Endothelial cell of umbilical vein (primary cell): ENCODE results near the gene AGK. TPM values are rescaled to one million over a fixed set of nuclear protein-coding genes. Genes with fewer than 3 reads are reported as not detected.
A peak's percentile ranks its signal among the peaks of the same experiment; 100 is the strongest.

Source experiments
- BruUV-seq: library from RNA; stranded (reverse); fragments of 400-500 nt; replicated peaks from 2 replicates; lab custom pipeline; 2021; lab: Mats Ljungman, UMichigan
- CTCF ChIA-PET: fragments of 300-600, 350-600 bp; sonication (Branson Sonifier 250); formaldehyde crosslinking; loops from one replicate; lab custom pipeline; 2021; ENCODE audit warnings: antibody characterized with exemption, inconsistent platforms; lab: Charles Lee
- POLR2A ChIA-PET: fragments of 300-600, 350-600 bp; sonication (Branson Sonifier 250); formaldehyde crosslinking; loops from one replicate; lab custom pipeline; 2021; ENCODE audit warnings: antibody characterized with exemption, inconsistent platforms; lab: Charles Lee
- DNase-seq: peaks from one replicate; pipeline ENCODE4 v3.0.0-alpha.2; 2011; ENCODE audit warnings: low read depth, low spot score
- FAIRE-seq: peaks from 2 replicates; lab custom pipeline; 2011; peaks lifted over from hg19 to GRCh38; lab: Jason Lieb, UNC
- H2AFZ ChIP-seq: 2 replicates; pipeline ENCODE4 v1.6.0; 2012; ENCODE audit warnings: low read depth, low read length, control low read depth, inconsistent platforms
- H3K27ac ChIP-seq: 2 replicates; pipeline ENCODE4 v1.5.1; 2011; ENCODE audit warnings: low read depth, mild to moderate bottlenecking, control low read depth, low read length, moderate library complexity; ENCODE audit not compliant: insufficient read depth
- H3K27me3 ChIP-seq, 2 experiments: 2 replicates each; pipeline versions ENCODE4 v1.6.0 to v1.6.1; 2011; ENCODE audit warnings: low read length in 2 of 2, mixed read lengths in 1 of 2; ENCODE audit not compliant: control insufficient read depth in 2 of 2, insufficient read depth in 2 of 2
- H3K36me3 ChIP-seq, 2 experiments: 2 replicates in 1 of 2; 3 replicates in 1 of 2; pipeline ENCODE4 v1.5.1; 2011; ENCODE audit warnings: low read length in 2 of 2, mild to moderate bottlenecking in 1 of 2, moderate library complexity in 1 of 2; ENCODE audit not compliant: control insufficient read depth in 2 of 2, insufficient read depth in 2 of 2; ENCODE audit errors: extremely low read depth in 1 of 2
- H3K4me1 ChIP-seq: 3 replicates; pipeline ENCODE4 v1.5.1; 2011; ENCODE audit warnings: mild to moderate bottlenecking, low read length; ENCODE audit not compliant: control insufficient read depth, insufficient read depth; ENCODE audit errors: extremely low read depth
- H3K4me2 ChIP-seq: 2 replicates; pipeline ENCODE4 v1.6.1; 2011; ENCODE audit warnings: low read length, control low read depth, mixed read lengths; ENCODE audit not compliant: insufficient read depth
- H3K4me3 ChIP-seq, 3 experiments: fragments of 200-600 bp in 1 of 3; sonication (generic), shearing (Covaris generic) in 1 of 3; replicated peaks in 1 of 3; 2 replicates each; pipeline ENCODE4 v1.5.1; 2011 to 2016; ENCODE audit warnings: control low read depth in 3 of 3, low read length in 3 of 3, mild to moderate bottlenecking in 2 of 3, inconsistent platforms in 1 of 3, low read depth in 1 of 3, moderate library complexity in 1 of 3; ENCODE audit not compliant: insufficient read depth in 1 of 3
- H3K79me2 ChIP-seq: 2 replicates; pipeline ENCODE4 v1.6.0; 2012; ENCODE audit warnings: low read length, inconsistent platforms; ENCODE audit not compliant: control insufficient read depth, insufficient read depth
- H3K9ac ChIP-seq: replicated peaks from 2 replicates; pipeline ENCODE3; 2011; ENCODE audit warnings: low read length, control low read depth; ENCODE audit not compliant: insufficient read depth; ENCODE audit errors: extremely low read depth
- H3K9me1 ChIP-seq: replicated peaks from 3 replicates; pipeline ENCODE4 v1.6.0; 2011; ENCODE audit warnings: mild to moderate bottlenecking, low read length; ENCODE audit not compliant: control insufficient read depth, insufficient read depth; ENCODE audit errors: extremely low read depth
- H3K9me3 ChIP-seq: replicated peaks from 2 replicates; pipeline ENCODE4 v1.5.1; 2012; ENCODE audit warnings: low read length, inconsistent platforms; ENCODE audit not compliant: control insufficient read depth, insufficient read depth
- H4K20me1 ChIP-seq: replicated peaks from 2 replicates; pipeline ENCODE3; 2011; ENCODE audit warnings: mild to moderate bottlenecking, low read length; ENCODE audit not compliant: control insufficient read depth, insufficient read depth; ENCODE audit errors: extremely low read depth
- EZH2 ChIP-seq: IDR thresholded peaks from 2 replicates; pipeline ENCODE4 v1.6.1; 2012; ENCODE audit warnings: borderline replicate concordance, low read depth, mild to moderate bottlenecking, moderate library complexity, low read length, inconsistent platforms; ENCODE audit not compliant: severe bottlenecking
- FOS ChIP-seq: IDR thresholded peaks from 2 replicates; pipeline ENCODE4 v1.6.1; 2011; ENCODE audit warnings: mild to moderate bottlenecking, low read length, moderate library complexity, borderline replicate concordance; ENCODE audit not compliant: insufficient read depth
- GATA2 ChIP-seq: IDR thresholded peaks from 2 replicates; pipeline ENCODE4 v1.7.0; 2011; ENCODE audit warnings: low read depth, mild to moderate bottlenecking, moderate library complexity, mixed read lengths, low read length; ENCODE audit not compliant: insufficient read length, insufficient read depth
- JUN ChIP-seq: IDR thresholded peaks from 2 replicates; pipeline ENCODE4 v1.6.1; 2011; ENCODE audit warnings: borderline replicate concordance, low read depth; ENCODE audit not compliant: insufficient read length, insufficient read depth
- MYC ChIP-seq: IDR thresholded peaks from one replicate; pipeline ENCODE4 v1.6.1; 2011; ENCODE audit warnings: mild to moderate bottlenecking, low read depth, low read length
- POLR2A ChIP-seq: IDR thresholded peaks from 2 replicates; pipeline ENCODE4 v1.6.1; 2012; ENCODE audit warnings: low read depth, mild to moderate bottlenecking, control low read depth, low read length
- POLR2AphosphoS5 ChIP-seq: IDR thresholded peaks from 2 replicates; pipeline ENCODE4 v1.6.1; 2012; ENCODE audit warnings: low read depth, mild to moderate bottlenecking, control low read depth, low read length, moderate library complexity; ENCODE audit not compliant: insufficient read depth
- dilution Hi-C: fragments of 300-500 bp; cut with MboI; formaldehyde crosslinking; loops from one replicate; pipeline ENCODE4 v1.15.0; 2019; ENCODE audit warnings: low sequenced_read_pairs; ENCODE audit not compliant: extremely low pct_ligation_motif_present
- intact Hi-C: fragments of 100-400 bp; cut with micrococcal nuclease; formaldehyde crosslinking; loops from one replicate; pipeline ENCODE4 v1.10.0; 2022
- polyA plus RNA-seq, 4 experiments: library from polyadenylated mRNA; depleted of rRNA in 3 of 4; stranded (reverse) in 3 of 4; unstranded in 1 of 4; fragments of >200 nt; gene quantifications; 2 replicates each; pipeline versions ENCODE4 v1.2.1 to v1.2.3, GENCODE V29; 2011 to 2012; ENCODE audit warnings: missing spikeins in 1 of 4
- total RNA-seq: library from RNA; stranded (reverse); gene quantifications from 2 replicates; pipeline ENCODE4 v1.2.3, GENCODE V29; 2021
- TF ChIP-seq, protein P1 (sequence below), 2 donors: IDR thresholded peaks; 1 replicate in 1 of 2; 2 replicates in 1 of 2; pipeline ENCODE4 v1.5.1; 2011; ENCODE audit warnings: low read length in 2 of 2, mild to moderate bottlenecking in 2 of 2, moderate library complexity in 2 of 2, control low read depth in 1 of 2, inconsistent platforms in 1 of 2, low read depth in 1 of 2; ENCODE audit not compliant: insufficient read depth in 1 of 2; ENCODE audit errors: extremely low read depth in 1 of 2
- TF ChIP-seq, protein P2 (sequence below): IDR thresholded peaks from 2 replicates; pipeline ENCODE4 v1.6.1; 2011; ENCODE audit not compliant: insufficient read depth, insufficient read length

Gene AGK
- total and polyA plus RNA-seq, 2 donors (not counting 3 experiments of a cell fraction or from before 2014, with no cell fraction given) = 23.6 to 34.3 TPM

DNA sequence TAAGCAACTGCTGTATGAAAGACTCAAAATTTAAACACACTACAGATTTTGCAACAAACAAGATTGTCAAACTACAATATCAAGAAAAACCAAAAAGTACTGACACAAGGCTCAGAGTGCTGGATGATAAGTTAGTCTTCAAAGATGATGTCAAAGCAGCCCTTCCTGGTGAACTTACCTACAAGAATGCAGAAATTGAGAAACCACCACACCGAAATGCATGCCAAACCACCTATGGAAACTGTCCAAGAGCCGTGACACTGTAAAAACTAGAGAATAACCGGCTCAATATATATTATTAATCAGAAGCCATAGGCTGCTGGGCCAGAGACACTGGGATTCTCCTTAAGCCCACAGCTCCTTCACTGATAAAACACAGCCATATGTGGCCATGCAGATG, 125.4 kb downstream of the AGK start:
- intact Hi-C loops = loop anchor here (10.0 kb wide), 1 partner anchor 1632 kb away; no protein-coding TSS in a partner anchor
- H2AFZ ChIP-seq = no peak overlapping the region
- POLR2A ChIA-PET = no interaction called here
- H3K27ac ChIP-seq = peak overlapping the region; percentile 99
- dilution Hi-C loops = no loop called here
- no peaks in the 10 kb centered on the region for H3K36me3 ChIP-seq
- no peaks in the 10 kb centered on the region for H3K9me1 ChIP-seq
- no peak overlapping the region for H3K4me3 ChIP-seq
- no peaks in the 10 kb centered on the region for H3K27me3 ChIP-seq
- BruUV-seq = no TSS peak
- H3K4me1 ChIP-seq = peaks cover 32% of the 10 kb centered on the region
- H3K4me2 ChIP-seq = no peak overlapping the region
- no peaks in the 10 kb centered on the region for H4K20me1 ChIP-seq
- TF ChIP-seq, protein P1, sequence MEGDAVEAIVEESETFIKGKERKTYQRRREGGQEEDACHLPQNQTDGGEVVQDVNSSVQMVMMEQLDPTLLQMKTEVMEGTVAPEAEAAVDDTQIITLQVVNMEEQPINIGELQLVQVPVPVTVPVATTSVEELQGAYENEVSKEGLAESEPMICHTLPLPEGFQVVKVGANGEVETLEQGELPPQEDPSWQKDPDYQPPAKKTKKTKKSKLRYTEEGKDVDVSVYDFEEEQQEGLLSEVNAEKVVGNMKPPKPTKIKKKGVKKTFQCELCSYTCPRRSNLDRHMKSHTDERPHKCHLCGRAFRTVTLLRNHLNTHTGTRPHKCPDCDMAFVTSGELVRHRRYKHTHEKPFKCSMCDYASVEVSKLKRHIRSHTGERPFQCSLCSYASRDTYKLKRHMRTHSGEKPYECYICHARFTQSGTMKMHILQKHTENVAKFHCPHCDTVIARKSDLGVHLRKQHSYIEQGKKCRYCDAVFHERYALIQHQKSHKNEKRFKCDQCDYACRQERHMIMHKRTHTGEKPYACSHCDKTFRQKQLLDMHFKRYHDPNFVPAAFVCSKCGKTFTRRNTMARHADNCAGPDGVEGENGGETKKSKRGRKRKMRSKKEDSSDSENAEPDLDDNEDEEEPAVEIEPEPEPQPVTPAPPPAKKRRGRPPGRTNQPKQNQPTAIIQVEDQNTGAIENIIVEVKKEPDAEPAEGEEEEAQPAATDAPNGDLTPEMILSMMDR (IDR thresholded peaks at IDR 0.05; ENCODE audit: extremely low read depth in 1 of 2, insufficient read depth in 1 of 2, low read depth in 1 of 2, low read length in 2 of 2) = no peak
- TF ChIP-seq GATA2 (no peak), FOS (no peak), MYC (no peak), EZH2 (no peak), JUN (no peak), POLR2A (no peak), POLR2AphosphoS5 (no peak)
- TF ChIP-seq, protein P2, sequence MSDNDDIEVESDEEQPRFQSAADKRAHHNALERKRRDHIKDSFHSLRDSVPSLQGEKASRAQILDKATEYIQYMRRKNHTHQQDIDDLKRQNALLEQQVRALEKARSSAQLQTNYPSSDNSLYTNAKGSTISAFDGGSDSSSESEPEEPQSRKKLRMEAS = no peak
- no peaks in the 10 kb centered on the region for H3K79me2 ChIP-seq
- H3K9me3 ChIP-seq = no peaks in the 10 kb centered on the region
- CTCF ChIA-PET = interaction anchor here (1.6 kb wide), 1 partner anchor 22 kb away, joined by 3 read pairs; no protein-coding TSS in a partner anchor
- no peak overlapping the region for H3K9ac ChIP-seq
- DNase-seq (no peak), FAIRE-seq (no peak)
